HG03565 (cell line): ENCODE measurements around the gene RPTOR.

Experiments
- ATAC-seq: cut with Tn5 transposase; IDR thresholded peaks from one replicate; pipeline ENCODE4 v1.9.1; 2021; ENCODE audit warnings: mild to moderate bottlenecking, moderate library complexity; ENCODE audit not compliant: unreplicated experiment

The RPTOR gene

DNA sequence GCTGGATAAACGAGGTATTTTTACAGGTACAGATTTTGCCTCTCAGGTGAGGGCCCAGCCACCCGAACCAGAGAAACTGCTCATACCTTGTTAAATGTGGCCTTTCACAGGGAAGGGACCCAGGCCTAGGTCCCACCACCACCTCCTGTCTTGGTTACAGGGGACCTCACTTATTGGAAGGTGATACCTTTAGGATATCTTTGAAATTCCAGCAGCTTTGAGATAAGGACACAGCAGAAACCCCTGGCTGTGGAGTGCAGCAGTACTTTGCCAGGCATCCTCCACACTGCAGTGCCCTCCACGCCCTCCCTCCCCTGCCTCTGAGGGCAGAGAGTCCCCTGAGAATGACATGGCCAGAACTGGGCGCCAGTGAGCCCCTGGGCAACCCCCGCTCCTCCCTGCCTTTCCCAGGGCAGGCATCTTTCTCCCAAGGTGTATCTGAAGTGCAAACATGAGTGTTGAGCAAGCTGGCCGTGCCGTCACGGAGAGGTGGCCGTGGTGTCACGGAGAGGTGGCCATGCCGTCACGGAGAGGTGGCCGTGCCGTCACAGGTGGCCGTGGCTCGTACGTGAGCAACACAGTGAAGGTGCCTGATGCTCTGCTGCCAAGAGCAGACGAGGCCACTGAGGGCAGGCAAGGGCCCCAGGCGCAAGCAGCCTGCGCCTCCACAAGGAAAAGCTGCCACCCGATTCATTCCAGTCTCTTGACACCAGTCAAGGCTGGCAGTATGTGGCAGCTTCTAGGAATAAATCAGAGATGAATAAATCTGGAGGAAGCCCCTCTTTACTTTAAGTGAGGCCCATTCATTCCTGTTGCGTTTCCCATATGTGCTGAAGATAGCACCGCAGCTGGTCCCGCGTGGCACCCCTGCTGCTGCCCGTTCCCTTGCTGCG lies 312.5 kb downstream of the RPTOR start:
- peak; percentile 7 for ATAC-seq

DNA sequence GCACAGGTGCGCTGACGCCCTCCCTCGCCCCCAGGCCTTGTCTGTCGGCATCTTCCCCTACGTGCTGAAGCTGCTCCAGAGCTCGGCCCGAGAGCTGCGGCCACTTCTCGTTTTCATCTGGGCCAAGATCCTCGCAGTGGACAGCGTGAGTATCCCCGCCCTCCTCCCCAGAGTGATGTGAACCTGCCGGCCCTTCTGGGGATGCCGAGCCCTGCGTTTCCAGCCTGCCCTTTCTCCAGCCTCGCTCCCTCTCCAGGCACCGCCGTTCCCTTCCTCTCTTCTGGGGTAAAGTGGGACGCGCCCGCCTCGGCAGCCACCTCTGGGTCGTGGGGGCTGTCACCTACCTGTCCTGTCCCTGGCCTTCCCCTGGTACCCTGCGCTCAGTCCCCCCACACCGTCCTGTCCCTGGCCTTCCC lies 313.1 kb downstream of the RPTOR start:
- ATAC-seq = no peak

DNA sequence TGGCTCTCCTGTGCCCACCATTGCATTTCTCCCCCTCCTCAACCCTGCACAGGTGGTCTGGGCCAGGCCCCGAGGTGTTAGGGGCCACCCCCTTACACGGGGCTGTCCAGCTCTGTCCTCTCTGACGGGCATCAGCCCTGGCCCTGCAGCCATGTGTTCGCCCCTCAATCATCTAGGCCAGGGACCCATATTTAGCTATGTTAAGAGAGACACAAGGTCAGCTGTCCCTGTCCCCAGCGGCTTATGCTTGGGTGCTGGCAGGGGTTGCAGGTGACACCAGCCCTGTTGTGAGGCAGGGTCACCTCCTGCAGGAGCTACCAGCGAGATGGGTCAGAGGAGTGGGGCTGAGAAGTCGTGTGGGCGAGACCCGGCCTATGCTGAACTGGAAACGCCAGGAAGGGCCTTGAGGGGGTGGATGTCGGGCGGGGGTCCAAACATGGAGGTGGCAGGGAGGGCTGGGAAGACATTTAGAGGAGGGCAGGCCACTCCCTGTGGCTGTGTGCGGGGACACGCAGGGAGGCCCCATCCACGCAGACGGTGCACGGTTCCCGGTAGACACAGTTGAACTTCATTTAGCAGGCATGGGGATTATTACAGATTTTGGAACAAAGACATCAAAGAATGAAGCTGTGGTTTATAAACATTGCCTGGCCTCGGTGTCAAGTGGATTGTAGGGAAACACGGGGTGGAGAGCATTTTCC lies 313.8 kb downstream of the RPTOR start:
- no peak for ATAC-seq

DNA sequence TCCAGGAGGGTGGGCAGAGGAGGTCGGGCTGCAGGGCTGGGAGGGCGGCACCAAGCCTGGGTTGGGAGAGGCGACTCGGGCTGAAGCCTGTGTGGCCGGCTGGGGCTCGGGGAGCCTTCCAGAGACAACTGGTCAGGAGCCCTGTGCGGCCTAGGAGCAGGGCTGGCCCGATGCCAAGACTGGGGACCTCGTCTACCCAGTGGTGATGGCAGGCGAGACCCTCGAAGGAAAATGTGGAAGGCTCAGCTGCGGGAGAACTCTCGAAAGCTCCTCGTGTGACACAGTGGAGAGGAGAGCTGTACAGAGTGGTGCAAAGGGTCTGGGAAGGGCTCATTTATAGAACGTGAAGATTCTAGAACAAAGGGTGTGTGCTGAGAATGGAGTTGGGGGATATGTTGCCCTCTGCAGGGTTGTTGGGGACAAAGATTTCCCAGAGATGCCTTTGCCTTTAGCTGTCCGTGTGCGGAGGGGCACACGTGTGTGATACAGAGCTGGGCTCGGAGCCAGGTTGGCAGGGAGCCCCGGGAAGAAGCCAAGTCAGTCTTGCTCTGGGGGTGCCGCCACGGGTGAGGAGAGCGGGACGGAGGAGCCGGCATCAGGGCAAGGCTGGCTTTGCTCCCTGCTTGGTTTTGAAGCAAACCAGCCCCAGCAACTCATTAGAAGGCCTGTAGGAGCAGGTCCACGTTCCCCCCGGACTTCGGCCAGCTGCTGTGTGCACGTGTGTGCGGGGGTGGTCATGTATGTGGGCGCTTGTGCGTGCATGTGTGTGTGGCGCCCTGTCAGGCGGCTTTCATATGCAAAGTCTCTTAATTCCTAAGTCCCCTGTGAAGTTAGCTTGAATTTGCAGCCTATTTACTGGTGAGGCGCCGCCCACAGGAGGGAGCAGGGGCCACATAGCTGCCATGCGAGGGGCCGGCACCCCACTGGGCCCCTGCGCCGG lies 314.6 kb downstream of the RPTOR start:
- no peak for ATAC-seq

DNA sequence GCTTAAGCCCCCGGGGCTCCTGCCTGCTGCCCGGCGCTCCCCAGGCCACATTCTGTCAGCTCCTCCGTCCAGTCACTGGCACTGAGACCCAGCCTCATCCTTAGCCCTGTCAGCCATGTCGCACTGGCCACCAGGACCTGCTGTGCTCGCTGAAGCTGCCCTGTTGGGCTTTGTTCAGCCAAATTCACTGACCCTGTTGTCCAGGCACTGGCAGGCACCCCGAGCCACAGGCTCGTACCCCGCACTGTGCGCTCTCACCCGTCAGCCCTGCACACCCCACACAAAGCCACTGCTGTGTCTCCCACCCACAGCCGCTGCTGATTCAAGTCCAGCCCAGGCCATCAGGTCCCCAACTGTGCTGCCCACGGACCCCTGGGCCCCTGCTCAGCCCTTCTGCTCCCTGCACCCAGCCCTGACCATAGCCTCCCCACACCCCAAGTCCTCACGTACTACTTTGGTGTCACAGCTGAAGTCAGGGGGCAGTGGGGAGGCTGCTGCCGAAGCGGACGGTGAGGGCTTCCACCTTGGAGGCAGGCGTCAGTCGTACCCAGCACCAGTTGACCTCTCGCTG lies 315.5 kb downstream of the RPTOR start:
- no peak for ATAC-seq

DNA sequence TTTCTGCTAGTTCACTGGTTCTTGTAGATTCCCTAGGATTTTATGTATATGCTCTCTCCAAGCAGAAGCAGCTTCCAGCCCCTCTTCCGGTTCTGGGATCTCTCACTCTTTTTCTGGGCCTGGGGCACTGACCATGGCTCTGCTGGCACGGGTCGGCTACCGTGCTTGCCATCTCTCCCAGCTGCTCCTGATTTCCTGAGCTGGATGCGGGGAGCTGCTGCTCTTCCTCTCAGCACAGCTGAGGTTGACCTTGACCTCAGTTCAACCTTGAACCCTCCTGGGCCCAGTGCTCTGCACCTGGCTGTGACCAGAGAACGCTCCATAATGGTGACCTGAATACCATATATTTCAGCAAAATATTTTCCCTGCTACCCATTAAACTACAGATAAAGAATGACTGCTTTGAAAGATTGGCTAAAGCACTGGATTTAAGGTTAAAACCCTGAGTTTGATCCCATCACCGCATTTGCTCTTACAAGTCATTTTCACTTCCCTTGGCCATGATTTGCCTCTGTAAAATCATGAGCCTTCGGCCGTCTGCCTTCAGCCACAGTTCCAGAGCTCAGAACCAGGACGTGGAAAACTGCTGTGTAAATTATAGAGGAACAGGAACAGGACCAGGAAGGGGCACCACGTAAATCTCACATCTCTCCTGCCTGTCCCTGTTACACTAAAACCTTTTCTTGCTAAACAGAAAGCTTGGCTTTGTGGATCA lies 316.2 kb downstream of the RPTOR start:
- no peak for ATAC-seq

DNA sequence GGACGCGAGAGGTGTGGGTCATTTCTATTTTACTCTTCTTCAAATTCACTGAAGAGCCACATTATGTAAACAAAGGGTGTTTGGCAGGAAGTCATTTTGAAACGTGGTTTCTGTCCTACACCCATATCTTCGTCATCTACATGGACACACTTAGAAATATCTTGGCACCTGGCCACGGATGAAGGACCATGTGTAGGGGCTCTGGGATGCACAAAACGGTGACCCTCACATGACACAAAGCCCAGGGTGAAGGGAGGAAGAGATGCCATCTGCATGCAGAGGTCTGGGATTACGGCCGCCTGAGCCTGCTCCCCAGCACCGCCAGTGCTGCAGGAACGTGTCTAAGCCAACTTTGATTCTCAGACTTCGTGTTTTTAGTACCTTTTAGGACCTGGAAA lies 316.8 kb downstream of the RPTOR start:
- no peak for ATAC-seq

DNA sequence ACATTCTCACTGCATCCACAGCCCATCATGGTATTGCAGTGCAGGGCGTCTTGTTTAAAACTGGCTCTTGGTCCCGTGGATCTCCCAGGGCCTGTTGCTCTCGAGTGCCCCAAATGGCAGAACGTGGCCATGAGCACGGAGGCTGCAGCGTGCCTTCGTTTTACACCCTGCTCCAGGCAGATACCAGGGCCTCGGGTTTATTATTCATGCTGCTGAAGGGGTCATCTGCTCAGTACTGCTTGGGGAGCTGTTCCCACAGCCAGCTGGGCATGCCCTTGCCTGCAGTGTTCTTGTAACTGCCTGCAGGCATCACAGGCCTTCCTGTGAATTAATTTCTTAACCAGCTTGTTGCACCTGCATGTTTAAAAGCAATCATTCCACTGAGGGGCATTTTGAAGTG lies 317.3 kb downstream of the RPTOR start:
- ATAC-seq = no peak

DNA sequence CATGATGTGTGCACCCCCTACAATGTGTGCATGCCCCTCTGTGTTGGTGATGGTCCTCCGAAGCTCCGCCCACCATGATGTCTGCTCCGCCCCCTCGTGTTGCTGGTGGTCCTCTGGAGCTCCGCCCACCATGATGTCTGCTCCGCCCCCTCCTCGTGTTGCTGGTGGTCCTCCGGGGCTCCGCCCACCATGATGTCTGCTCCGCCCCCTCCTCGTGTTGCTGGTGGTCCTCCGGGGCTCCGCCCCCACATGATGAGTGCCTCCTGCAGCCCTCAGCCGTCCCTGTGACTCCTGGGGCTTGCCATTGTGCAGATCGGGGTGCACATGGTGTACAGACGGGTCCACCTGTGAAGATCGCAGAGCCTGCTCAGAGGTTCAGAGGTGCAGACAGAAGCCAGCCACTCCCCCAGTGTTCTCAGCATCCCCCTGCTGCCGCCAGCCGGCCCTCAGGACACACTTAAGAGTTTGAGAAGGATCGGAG lies 317.9 kb downstream of the RPTOR start:
- no peak for ATAC-seq

DNA sequence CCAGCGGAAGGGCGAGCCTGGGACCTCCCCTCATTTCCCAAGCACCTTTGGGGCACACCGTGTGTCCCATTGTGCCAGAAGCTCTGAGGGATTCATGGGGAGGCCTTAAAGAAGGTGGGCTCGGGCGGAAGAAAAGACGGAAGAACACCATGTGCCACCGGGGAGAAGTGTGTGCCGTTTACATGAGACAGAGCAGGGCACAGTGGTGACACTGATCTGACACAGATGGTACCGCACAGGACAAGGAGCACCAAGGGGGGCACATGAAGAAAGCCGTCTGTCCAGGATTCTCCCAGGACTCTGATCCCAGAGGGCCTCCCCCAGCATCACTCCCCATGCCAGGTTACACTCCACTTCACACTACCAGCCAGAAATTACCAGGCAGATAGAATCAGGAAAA lies 318.3 kb downstream of the RPTOR start:
- ATAC-seq = no peak

DNA sequence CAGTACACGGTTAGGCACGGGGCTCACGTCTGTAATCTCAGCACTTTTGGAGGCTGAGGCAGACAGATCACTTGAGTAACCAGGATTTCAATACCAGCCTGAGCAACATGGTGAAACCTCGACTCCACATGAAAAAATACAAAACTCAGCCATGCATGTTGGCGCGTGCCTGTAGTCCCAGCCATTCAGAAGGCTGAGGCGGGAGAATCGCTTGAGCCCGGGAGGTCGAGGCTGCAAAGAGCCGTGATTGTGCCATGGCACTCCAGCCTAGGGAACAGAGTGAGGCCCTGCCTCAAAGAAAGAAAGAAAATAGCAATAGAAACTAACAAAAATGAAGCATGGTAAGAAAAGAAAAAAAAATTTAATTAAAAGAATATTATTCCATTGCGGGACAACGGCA lies 319.0 kb downstream of the RPTOR start:
- no peak for ATAC-seq

DNA sequence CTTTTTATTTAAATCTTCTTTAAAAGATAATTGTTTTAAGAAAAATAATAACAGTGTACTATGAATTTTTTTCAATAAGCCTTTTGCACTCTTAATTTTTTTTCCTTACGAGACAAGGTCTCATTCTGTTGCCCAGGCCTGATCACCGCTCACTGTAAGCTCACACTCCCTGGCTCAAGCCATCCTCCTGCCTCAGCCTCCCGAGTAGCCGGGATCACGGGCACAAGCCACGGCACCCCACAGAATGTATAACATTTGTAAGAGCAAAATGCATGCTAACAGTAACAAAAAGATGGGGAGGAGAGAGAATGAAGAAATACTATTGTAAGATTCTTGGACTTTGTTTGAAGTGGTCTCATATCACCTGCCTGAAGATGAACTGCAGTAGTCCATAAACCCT lies 320.1 kb downstream of the RPTOR start:
- ATAC-seq = no peak

DNA sequence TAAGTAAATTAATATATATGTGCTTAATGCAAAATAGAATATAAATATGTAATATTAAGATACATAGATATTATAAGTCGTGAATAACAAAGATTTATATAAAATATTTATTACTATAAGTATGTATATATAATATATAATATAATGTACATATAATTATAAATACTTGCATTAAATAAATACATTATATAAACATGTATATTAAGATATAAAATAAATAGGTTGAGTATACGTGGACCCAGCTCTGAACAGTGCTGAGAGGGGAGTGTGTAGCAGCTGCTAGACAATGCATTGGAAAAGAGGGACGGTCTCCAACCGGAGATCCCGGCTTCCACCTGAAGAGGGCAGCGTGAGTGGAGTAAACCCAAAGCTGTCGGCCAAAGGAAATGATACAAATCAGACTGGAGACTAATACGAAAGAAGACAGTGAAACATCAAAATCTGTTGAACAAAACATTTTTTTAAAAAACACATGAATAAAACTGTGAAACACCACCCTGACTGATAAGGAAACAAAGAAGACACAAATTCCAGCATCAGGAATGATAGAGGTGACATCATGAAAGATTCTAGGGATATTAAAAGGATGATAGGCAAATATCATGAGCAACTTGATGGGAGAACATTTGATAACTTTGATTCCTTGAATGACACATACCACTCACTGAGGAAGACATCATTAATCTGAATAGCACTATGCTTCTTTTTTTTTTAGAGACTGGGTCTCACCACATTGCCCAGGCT lies 321.6 kb downstream of the RPTOR start:
- ATAC-seq = no peak

DNA sequence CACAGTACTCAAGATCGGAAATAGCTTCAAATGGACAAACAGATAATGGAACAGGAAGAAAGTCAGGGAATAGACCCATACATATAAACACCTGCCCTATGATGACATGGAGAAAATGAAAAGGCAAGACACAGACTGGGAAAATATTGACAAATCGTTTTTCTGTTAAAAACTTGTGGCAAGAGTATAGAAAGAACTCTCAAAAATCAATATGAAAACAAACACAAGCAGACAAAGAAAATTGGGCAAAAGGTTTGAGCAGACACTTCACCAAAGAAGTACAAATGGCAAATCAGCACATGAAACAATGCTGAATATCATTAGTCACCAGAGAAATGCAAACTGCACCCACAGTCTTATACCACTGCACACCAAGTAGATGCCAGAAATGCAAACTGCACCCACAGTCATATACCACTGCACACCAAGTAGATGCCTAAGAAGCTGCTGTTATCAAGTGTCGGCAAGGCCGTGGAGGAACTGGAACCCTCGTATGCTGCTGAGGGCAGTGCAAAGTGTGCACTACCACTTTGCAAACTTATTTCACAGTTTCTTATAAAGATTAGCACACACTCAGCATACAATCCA lies 323.5 kb downstream of the RPTOR start:
- ATAC-seq = no peak

DNA sequence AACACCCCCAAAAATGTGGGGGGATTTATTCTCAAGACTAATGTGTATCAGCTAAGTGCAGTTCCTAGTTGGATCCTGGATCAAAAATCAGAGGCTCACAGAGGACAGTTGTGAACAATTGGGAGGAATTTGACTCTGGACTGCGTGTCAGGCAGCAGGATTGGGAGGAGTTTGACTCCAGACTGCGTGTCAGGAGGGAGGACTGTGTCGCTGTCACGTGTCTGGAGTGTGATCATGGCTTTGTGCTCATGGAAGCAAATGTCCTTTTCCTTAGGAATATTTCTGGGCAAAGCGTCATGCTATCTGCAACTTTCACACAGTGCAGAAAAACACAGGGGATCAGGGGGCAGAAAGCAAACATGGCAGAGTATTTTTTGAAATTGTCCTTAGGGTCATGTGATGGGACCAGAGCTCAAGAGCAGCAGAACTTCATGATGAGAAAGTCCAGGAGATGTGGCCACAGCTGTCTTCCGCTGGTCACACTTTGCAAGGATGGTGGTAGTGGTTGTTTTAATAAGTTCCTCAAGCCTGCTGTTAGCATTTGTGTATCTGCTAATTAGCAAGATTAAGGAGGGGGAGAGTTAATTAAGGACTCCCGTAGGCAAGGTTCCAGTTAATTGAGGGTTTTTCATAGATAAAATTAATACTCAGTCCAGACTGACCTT lies 325.0 kb downstream of the RPTOR start:
- ATAC-seq = no peak

DNA sequence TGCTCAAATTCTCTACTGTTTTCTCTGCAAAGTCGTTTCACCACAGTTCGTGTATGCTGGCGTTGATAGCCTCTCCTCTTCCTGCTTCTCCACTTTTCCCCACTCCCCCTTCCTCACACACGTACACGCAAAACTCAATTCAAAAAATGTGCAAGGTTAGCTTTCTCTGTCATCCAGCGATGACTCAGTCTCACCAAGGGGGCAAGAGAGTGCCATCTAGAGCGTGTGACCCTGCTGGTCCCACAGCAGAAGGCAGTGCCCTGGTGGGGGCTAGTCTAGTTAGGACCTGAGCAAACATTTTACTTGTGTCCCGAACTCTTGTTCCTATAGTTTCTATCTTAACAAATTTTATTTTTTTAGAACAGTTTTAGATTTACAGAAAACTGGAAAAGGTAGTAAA lies 325.8 kb downstream of the RPTOR start:
- no peak for ATAC-seq

DNA sequence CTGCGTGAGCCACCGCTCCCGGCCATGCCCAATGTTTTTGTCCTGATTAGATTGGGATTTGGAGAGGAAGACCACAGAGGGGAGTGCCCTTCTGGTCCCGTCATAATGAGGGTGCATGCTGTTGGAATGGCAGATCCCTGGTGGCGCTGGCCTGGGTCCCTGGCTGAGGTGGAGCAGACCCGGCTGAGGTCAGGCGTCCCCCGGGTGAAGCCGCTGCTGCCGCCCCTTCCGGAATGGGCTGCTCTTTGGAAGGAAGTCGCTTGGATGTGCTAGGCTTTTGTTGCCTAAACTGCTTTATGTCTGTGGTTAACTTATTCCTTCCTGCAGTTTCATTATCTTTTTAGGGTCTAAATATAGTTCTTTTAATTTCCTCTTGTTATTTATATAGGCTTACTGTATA lies 326.7 kb downstream of the RPTOR start:
- ATAC-seq = no peak

DNA sequence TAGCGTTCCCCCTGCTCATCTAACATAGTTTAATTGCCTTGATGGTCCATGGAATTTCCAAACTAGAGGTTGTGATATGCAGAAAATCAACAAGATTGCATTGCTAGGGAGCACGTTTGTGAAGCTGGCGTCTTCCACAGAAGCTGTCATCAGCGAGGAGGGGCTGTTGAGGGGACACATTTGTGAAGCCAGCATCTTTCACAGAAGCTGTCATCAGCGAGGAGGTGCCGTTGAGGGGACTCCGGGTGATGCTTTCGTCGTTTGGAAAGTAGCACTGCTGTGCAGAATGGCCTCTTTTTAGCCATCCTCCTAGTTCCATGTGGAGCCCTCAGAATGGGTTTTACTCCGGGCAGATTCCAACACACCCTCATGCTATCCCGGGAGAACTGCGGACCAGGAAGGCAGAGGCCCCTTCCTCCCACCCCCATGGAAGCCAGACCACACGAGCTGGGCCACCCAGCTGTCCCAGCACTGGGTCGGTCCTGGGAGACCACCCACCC lies 327.4 kb downstream of the RPTOR start:
- ATAC-seq = no peak
